ENCODE results near the gene RBM28.

RBM28 gene

DNA sequence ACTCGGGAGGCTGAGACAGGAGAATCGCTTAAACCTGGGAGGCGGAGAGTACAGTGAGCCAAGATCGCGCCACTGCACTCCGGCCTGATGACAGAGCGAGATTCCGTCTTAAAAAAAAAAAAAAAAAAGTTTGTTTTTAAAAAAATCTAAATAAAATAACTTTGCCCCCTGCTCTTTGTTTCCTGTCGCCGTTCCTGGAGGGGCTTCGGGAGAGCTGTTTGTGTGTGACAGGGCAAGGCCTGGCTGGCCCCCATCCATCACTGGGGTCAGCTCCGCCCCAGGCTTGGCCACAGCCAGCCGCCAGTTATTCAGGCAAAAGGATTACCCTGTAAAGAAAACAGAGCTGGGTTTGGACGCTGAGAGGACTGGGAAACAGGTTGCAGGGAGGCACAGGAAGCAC lies 86.2 kb downstream of the RBM28 start:
- DNase-seq = no peak

GRCh38 chr7:128255271-128255670 lies 88.4 kb downstream of the RBM28 start:
- no peak for DNase-seq

- no peak for DNase-seq
Observed at GRCh38 chr7:128254470-128254869, 89.2 kb downstream of the RBM28 start.

- no peak for DNase-seq
Observed at GRCh38 chr7:128253701-128254100, 90.0 kb downstream of the RBM28 start.

DNA sequence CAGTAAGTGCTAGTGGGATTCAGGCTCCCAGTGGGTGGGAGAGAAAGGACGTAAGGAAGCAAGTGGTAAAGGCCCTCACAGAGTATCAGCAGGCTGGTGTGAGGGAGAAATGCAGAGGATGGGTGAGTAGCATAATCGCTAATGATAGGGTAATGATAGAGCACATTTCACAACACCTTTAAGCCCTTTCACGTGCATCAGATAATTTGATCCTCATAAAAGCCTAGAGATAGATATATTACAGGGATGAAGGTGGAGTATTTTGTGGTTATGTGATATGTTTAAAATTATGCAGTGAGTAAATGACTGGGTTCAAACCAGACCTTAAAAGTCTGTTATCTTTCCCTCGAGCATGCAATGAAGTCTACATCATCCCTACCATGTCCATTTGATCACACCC lies 92.4 kb downstream of the RBM28 start:
- DNase-seq = no peak
